HepG2 (cell line): ENCODE results near the gene TRMT112. TPM values are rescaled to one million over a fixed set of nuclear protein-coding genes. Genes with fewer than 3 reads are reported as not detected.

Source experiments
- CBX5 ChIP-seq: sonication (generic); formaldehyde crosslinking; IDR thresholded peaks from 2 replicates; pipeline ENCODE4 v1.4.0; 2020; ENCODE audit warnings: missing genetic modification reagents, borderline replicate concordance
- CEBPB ChIP-seq: IDR thresholded peaks from 2 replicates; pipeline ENCODE4 v1.6.1; 2011; ENCODE audit warnings: low read depth, low read length, improper control_type of control experiment, borderline replicate concordance
- FOXA1 ChIP-seq, 2 experiments: fragments of 450-650 bp in 1 of 2; sonication (generic) in 1 of 2; formaldehyde crosslinking in 1 of 2; IDR thresholded peaks; 2 replicates each; pipeline versions ENCODE4 v1.4.0 to v1.6.1; 2016 to 2020; ENCODE audit warnings: missing genetic modification reagents in 1 of 2
- RBM39 ChIP-seq: fragments of 200-400 bp; formaldehyde crosslinking; IDR thresholded peaks from one replicate; pipeline ENCODE4 v1.6.1; 2018; ENCODE audit warnings: antibody characterized with exemption, mild to moderate bottlenecking, low read depth, low read length; ENCODE audit not compliant: poor library complexity, severe bottlenecking
- RXRA ChIP-seq: sonication (generic); formaldehyde crosslinking; IDR thresholded peaks from 2 replicates; pipeline ENCODE4 v1.5.1; 2020; ENCODE audit warnings: missing genetic modification reagents
- SP2 ChIP-seq: sonication (generic); formaldehyde crosslinking; IDR thresholded peaks from 2 replicates; pipeline ENCODE4 v1.5.1; 2020; ENCODE audit warnings: mild to moderate bottlenecking, missing genetic modification reagents
- TAF15 ChIP-seq: fragments of 200-400 bp; formaldehyde crosslinking; IDR thresholded peaks from one replicate; pipeline ENCODE4 v1.6.1; 2018; ENCODE audit warnings: mild to moderate bottlenecking, low read depth, low read length; ENCODE audit not compliant: poor library complexity, severe bottlenecking
- TARDBP ChIP-seq: sonication (generic); formaldehyde crosslinking; IDR thresholded peaks from 2 replicates; pipeline ENCODE4 v1.8.0; 2022; ENCODE audit warnings: mild to moderate bottlenecking, missing genetic modification reagents
- ZFY ChIP-seq: sonication (generic); formaldehyde crosslinking; IDR thresholded peaks from 2 replicates; pipeline ENCODE4 v1.4.0; 2020; ENCODE audit warnings: missing genetic modification reagents
- ZNF121 ChIP-seq: sonication (generic); formaldehyde crosslinking; IDR thresholded peaks from 2 replicates; pipeline ENCODE4 v1.5.0; 2020; ENCODE audit warnings: mild to moderate bottlenecking, missing genetic modification reagents
- ZNF124 ChIP-seq: sonication (generic); formaldehyde crosslinking; IDR thresholded peaks from 2 replicates; pipeline ENCODE4 v1.4.0; 2020; ENCODE audit warnings: missing genetic modification reagents
- ZNF335 ChIP-seq: sonication (generic); formaldehyde crosslinking; IDR thresholded peaks from 2 replicates; pipeline ENCODE4 v1.4.0; 2020; ENCODE audit warnings: missing genetic modification reagents
- ZNF510 ChIP-seq: sonication (generic); formaldehyde crosslinking; IDR thresholded peaks from 2 replicates; pipeline ENCODE4 v1.4.0; 2020; ENCODE audit warnings: low read depth, mild to moderate bottlenecking, missing genetic modification reagents
- ZNF7 ChIP-seq: IDR thresholded peaks from 2 replicates; pipeline ENCODE4 v1.6.1; 2016; ENCODE audit warnings: missing biosample characterization, missing genetic modification reagents
- ZSCAN20 ChIP-seq: sonication (generic); formaldehyde crosslinking; IDR thresholded peaks from 2 replicates; pipeline ENCODE4 v1.4.0; 2020; ENCODE audit warnings: missing genetic modification reagents, mild to moderate bottlenecking, borderline replicate concordance
- polyA plus RNA-seq, 8 experiments: library from polyadenylated mRNA; depleted of rRNA in 3 of 8; stranded (reverse) in 7 of 8; unstranded in 1 of 8; fragments of >200 nt; fragmentation: Illumina TruSeq in 4 of 8; extraction: Trizol in 4 of 8; gene quantifications; 2 replicates each; pipeline versions ENCODE4 v1.2.1 to v1.2.3, GENCODE V29; 2011 to 2016; ENCODE audit warnings: low read depth in 4 of 8, missing spikeins in 1 of 8, mixed read lengths in 1 of 8; ENCODE audit not compliant: insufficient read depth in 1 of 8
- total RNA-seq, 5 experiments: library from RNA; depleted of rRNA; stranded (reverse); fragments of >200 nt; fragmentation: Illumina TruSeq; extraction: Trizol; gene quantifications; 2 replicates each; pipeline ENCODE4 v1.2.3, GENCODE V29; 2016; ENCODE audit warnings: low read depth in 1 of 5
- TF ChIP-seq, protein P1 (sequence below): sonication (generic); formaldehyde crosslinking; conservative IDR thresholded peaks from 2 replicates; pipeline ENCODE4 v1.8.0; 2022; ENCODE audit warnings: missing genetic modification reagents
- TF ChIP-seq, protein P2 (sequence below): sonication (generic); formaldehyde crosslinking; IDR thresholded peaks from 2 replicates; pipeline ENCODE4 v1.5.0; 2020; ENCODE audit warnings: mild to moderate bottlenecking, missing genetic modification reagents
- TF ChIP-seq, protein P3 (sequence below): sonication (generic); formaldehyde crosslinking; IDR thresholded peaks from 2 replicates; pipeline ENCODE4 v1.8.1; 2022; ENCODE audit warnings: mild to moderate bottlenecking, missing genetic modification reagents
- TF ChIP-seq, protein P4 (sequence below): IDR thresholded peaks from 2 replicates; pipeline ENCODE4 v1.6.1; 2016; ENCODE audit warnings: missing genetic modification reagents, missing compliant biosample characterization
- TF ChIP-seq, protein P5 (sequence below): sonication (generic); formaldehyde crosslinking; IDR thresholded peaks from 2 replicates; pipeline ENCODE4 v1.4.0; 2020; ENCODE audit warnings: missing genetic modification reagents, borderline replicate concordance

Gene TRMT112
- total and polyA plus RNA-seq, 2 of the 13 experiments (the other 11 are each of a cell fraction or from before 2014, with no cell fraction given) = 186 to 409 TPM

DNA sequence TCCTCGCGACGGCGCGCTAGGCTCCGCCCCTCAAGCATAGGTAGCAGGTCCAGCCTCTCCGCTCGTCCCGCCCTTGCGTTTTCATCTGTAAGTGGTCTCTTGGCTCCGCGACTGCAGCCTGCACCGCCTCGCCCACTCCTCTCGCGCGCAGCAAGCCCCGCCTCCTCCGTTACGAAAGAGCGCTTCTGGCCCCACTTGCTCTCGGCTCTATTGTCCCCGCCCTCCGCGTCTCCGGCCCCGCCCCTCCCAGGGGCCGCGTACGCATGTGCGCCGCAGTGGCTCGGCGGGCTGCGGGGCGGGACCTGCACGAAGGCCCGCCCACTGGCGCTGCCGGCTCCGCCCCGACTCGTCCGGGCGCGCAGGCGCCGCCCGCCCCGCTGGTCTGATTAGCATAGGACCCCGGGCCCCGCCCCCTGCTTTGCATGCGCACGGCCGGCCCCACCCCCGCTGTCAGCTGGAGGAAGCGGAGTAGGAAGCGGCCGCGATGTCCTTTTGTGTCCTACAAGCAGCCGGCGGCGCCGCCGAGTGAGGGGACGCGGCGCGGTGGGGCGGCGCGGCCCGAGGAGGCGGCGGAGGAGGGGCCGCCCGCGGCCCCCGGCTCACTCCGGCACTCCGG is 12.2 kb downstream of the TRMT112 start, which contains the start of gene ESRRA (continued):
- TF ChIP-seq, protein P1, sequence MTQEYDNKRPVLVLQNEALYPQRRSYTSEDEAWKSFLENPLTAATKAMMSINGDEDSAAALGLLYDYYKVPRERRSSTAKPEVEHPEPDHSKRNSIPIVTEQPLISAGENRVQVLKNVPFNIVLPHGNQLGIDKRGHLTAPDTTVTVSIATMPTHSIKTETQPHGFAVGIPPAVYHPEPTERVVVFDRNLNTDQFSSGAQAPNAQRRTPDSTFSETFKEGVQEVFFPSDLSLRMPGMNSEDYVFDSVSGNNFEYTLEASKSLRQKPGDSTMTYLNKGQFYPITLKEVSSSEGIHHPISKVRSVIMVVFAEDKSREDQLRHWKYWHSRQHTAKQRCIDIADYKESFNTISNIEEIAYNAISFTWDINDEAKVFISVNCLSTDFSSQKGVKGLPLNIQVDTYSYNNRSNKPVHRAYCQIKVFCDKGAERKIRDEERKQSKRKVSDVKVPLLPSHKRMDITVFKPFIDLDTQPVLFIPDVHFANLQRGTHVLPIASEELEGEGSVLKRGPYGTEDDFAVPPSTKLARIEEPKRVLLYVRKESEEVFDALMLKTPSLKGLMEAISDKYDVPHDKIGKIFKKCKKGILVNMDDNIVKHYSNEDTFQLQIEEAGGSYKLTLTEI (CRISPR knock-in tag) = no peak
- TF ChIP-seq ZNF510 (CRISPR knock-in tag) = no peak
- no peak for TF ChIP-seq ZNF335 (CRISPR knock-in tag)
- peak; percentile 85 for TF ChIP-seq CEBPB
- TF ChIP-seq ZSCAN20 (CRISPR knock-in tag) = no peak
- peak; percentile 2; the same call in 1 of the 2 replicates for TF ChIP-seq ZFY (CRISPR knock-in tag)
- TF ChIP-seq RBM39 = peak; percentile 6
- peak; percentile 65; the same call in 1 of the 2 replicates for TF ChIP-seq RXRA (CRISPR knock-in tag)
- TF ChIP-seq CBX5 (CRISPR knock-in tag) = no peak
- TF ChIP-seq, protein P2, sequence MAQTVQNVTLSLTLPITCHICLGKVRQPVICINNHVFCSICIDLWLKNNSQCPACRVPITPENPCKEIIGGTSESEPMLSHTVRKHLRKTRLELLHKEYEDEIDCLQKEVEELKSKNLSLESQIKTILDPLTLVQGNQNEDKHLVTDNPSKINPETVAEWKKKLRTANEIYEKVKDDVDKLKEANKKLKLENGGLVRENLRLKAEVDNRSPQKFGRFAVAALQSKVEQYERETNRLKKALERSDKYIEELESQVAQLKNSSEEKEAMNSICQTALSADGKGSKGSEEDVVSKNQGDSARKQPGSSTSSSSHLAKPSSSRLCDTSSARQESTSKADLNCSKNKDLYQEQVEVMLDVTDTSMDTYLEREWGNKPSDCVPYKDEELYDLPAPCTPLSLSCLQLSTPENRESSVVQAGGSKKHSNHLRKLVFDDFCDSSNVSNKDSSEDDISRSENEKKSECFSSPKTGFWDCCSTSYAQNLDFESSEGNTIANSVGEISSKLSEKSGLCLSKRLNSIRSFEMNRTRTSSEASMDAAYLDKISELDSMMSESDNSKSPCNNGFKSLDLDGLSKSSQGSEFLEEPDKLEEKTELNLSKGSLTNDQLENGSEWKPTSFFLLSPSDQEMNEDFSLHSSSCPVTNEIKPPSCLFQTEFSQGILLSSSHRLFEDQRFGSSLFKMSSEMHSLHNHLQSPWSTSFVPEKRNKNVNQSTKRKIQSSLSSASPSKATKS = no peak
- TF ChIP-seq FOXA1 (IDR thresholded peaks at IDR 0.05) = no peak
- TF ChIP-seq FOXA1 (CRISPR knock-in tag; IDR thresholded peaks at IDR 0.05) = no peak
- TF ChIP-seq, protein P3, sequence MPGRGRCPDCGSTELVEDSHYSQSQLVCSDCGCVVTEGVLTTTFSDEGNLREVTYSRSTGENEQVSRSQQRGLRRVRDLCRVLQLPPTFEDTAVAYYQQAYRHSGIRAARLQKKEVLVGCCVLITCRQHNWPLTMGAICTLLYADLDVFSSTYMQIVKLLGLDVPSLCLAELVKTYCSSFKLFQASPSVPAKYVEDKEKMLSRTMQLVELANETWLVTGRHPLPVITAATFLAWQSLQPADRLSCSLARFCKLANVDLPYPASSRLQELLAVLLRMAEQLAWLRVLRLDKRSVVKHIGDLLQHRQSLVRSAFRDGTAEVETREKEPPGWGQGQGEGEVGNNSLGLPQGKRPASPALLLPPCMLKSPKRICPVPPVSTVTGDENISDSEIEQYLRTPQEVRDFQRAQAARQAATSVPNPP (CRISPR knock-in tag) = no peak
- 0 out of 2 replicates have a peak, but pooled peaks have one; percentile 33 for TF ChIP-seq TARDBP (CRISPR knock-in tag)
- TF ChIP-seq ZNF124 (CRISPR knock-in tag) = no peak
- no peak for TF ChIP-seq TAF15
- TF ChIP-seq, protein P4, sequence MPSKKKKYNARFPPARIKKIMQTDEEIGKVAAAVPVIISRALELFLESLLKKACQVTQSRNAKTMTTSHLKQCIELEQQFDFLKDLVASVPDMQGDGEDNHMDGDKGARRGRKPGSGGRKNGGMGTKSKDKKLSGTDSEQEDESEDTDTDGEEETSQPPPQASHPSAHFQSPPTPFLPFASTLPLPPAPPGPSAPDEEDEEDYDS = peak; percentile 27; the same call in 1 of the 2 replicates
- TF ChIP-seq ZNF121 (CRISPR knock-in tag) = no peak
- TF ChIP-seq SP2 (CRISPR knock-in tag) = peak; percentile 57
- TF ChIP-seq, protein P5, sequence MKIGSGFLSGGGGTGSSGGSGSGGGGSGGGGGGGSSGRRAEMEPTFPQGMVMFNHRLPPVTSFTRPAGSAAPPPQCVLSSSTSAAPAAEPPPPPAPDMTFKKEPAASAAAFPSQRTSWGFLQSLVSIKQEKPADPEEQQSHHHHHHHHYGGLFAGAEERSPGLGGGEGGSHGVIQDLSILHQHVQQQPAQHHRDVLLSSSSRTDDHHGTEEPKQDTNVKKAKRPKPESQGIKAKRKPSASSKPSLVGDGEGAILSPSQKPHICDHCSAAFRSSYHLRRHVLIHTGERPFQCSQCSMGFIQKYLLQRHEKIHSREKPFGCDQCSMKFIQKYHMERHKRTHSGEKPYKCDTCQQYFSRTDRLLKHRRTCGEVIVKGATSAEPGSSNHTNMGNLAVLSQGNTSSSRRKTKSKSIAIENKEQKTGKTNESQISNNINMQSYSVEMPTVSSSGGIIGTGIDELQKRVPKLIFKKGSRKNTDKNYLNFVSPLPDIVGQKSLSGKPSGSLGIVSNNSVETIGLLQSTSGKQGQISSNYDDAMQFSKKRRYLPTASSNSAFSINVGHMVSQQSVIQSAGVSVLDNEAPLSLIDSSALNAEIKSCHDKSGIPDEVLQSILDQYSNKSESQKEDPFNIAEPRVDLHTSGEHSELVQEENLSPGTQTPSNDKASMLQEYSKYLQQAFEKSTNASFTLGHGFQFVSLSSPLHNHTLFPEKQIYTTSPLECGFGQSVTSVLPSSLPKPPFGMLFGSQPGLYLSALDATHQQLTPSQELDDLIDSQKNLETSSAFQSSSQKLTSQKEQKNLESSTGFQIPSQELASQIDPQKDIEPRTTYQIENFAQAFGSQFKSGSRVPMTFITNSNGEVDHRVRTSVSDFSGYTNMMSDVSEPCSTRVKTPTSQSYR (CRISPR knock-in tag) = peak; percentile 21; the same call in 1 of the 2 replicates
- no peak for TF ChIP-seq ZNF7
